ENCODE results near the gene LITAFD.
A peak's percentile ranks its signal among the peaks of the same experiment; 100 is the strongest.
"Not testable (repeated sequence)": the region's sequence is repeated elsewhere in the genome, so short reads cannot be mapped to it uniquely, and the experiment has no call there.

LITAFD gene

DNA sequence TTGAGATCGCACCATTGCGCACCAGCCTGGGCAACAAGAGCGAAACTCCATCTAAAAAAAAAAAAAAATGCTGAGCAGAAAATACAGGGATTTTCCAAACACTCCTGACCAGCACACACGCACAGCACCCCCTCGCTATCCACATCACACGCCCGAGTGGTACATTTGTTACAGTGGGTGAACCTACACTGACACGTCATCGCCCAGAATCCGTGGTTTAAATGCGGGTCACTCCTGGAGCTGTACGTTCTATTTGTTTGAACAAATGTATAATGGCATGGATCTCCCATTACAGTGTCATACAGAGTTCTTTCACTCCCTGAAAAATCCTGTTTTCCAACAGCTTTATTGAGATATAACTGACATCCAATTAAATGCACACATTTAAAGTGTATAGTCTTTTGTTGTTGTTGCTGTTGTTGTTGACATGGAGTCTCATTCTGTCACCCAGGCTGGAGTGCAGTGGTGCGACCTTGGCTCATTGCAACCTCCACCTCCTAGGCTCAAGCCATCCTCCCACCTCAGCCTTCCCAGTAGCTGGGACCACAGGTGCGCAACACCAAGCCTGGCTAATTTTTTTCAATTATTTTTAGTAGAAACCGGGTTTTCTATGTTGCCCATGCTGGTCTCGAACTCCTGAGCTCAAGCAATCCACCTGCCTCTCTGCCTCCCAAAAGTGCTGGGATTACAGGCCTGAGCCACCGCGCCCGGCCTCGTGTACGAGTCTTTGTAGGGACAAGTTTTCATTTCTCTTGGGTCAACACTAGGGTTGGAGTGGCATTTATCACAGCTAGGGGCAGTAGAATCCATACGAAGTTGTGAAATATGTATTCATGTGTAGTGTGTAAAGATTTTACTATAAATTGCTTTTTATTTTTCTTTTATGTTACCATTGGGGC lies 8.9 kb upstream of the LITAFD start:
- DNase-seq (ENCODE audit: low spot score) = no peak

DNA sequence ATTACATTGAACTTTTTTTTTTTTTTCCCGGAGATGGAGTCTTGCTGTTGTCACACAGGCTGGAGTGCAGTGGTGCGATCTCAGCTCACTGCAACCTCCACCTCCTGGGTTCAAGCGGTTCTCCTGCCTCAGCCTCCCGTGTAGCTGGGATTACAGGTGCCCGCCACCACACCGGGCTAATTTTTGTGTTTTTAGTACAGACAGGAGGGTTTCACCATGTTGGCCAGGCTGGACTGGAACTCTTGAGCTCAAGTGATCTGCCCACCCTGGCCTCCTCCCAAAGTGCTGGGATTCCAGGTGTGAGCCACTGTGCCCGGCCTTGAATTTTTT lies 8.3 kb upstream of the LITAFD start:
- DNase-seq (ENCODE audit: low spot score) = not testable (repeated sequence)

DNA sequence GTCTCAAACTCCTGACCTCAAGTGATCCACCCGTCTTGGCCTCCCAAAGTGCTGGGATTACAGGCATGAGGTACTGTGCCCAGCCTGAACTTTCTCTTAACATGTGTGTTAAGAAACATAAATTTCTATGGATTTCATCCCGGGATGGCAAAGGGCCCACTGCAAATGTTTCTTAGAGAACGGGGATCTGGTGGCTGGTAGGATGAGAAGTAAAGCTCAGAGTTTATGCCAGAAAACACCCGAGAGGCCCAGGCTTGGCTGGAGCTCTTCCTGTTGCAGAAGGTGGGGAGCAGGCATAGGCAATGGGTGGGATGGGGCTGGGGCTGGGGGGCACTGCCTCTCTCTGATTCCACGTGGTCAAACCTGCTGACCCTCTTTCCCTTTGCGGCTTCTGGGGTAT lies 7.8 kb upstream of the LITAFD start:
- peak; percentile 36 for DNase-seq (ENCODE audit: low spot score)

DNA sequence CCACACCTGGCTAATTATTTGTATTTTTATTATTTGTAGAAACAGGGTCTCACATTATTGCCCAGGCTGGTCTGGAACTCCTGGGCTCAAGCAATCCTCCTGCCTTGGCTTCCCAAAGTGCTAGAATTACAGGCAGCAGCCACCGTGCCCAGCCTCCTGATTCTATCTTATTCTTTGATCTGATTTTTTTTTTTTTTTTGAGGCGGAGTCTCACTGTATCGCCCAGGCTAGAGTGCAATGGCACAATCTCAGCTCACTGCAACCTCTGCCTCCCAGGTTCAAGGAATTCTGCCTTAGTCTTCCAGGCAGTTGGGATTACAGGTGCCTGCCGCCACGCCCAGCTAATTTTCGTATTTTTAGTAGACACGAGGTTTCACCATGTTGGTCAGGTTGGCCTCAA lies 6.8 kb upstream of the LITAFD start:
- DNase-seq (ENCODE audit: low spot score) = not testable (repeated sequence)

DNA sequence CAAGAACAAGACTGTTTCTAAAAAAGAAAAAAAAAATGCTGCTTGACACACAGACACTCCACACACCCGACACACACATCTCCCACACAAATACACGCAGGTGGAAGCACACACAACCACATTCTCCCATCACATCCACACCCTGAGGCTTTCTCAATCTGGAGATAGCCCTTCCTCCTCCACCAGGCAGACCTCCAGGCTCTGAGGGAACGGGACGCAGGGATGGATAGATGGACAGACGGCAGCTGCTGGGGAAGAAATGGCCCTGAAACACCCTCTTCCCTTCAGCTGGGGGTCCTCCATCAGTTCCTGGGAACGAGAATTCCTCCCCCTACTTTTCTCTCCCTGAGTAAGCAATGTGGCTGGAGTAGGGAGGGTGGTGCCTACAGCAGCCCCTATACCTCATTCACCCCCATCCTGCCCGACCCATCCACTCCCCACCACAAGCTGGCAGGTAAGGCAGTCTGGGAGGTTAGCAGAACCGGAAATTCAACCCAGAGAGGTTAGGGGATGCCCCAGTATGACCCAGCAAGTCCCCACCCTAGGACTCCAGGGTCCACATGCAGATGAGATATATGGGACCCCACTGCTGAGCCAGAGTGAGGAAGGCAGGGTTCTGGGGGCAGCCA lies 4.1 kb upstream of the LITAFD start:
- DNase-seq (ENCODE audit: low spot score) = no peak

DNA sequence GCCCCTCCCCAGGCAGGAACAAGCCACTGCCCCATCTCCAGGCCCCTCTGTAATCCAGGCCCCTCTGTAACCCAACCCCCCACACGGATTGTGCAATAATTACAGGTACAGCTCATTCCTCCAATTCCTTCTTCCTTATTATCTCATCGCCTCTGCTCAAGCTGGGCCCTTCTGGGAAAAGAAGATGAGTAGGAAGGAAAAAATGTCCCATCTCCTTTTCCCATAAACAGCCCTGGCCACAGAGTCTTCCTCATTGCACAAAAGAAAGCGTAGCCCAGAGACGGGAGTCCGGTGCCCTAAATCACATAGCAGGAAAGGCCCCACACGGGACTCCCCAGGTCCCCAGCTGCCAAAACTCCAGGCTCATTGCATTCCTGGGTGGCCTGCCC lies 3.6 kb upstream of the LITAFD start:
- DNase-seq (ENCODE audit: low spot score) = peak; percentile 82

DNA sequence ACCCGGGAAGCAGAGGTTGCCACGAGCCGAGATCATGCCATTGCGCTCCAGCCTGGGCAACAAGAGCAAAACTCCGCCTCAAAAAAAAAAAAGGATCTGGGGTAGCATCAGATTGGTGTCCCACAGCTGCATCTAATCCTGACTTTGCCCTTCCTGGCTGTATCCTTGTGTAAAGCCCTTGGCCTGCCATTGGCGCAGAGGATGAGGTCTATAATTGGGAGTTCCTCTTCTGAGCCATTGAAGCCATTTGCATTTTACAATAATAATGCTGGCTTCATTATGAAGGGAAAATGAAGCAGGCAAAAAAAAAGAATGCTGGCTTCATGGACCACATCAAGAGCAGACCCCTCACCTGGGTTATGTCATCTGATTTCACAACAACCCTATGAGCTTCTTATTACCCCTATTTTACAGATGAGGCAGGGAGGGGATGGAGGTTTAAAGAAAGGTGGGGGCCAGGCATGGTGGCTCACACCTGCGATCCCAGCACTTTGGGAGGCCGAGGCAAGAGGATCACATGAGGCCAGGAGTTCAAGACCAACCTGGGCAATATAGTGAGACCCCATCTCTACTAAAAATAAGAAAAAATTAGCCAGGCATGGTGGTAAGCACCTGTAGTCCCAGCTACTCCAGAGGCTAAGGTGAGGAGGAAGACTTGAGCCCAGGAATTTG lies 1.2 kb upstream of the LITAFD start:
- no peak for DNase-seq (ENCODE audit: low spot score)

DNA sequence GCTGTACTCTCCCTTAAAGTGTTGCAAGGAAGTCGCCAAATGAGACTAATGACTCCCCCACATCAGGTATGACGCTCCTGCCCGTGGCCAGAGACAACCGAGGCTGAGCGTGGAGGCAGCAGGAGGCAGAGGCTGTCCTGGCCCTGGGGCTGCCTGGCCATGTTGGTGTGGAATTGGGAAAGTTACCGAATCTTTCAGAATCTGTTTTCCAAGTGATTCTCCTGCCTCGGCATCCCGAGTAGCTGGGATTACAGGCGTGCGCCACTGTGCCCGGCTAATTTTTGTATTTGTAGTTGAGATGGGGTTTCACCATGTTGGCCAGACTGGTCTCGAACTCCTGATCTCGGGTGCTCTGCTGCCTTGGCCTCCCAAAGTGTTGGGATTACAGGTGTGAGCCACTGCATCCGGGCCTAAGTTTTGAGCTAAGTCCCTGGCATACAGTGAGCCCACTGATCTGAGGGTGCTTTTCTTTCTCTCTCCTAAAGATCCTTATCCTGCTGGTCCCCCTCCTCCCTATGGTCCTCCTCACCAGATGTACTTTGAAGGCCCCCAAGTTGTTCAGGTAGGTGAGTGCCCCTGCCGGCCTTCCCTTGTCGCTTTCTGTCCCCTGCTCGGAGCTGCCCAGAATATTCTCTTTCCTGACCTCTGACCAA lies 700 bp downstream of the LITAFD start:
- DNase-seq (ENCODE audit: low spot score) = no peak

DNA sequence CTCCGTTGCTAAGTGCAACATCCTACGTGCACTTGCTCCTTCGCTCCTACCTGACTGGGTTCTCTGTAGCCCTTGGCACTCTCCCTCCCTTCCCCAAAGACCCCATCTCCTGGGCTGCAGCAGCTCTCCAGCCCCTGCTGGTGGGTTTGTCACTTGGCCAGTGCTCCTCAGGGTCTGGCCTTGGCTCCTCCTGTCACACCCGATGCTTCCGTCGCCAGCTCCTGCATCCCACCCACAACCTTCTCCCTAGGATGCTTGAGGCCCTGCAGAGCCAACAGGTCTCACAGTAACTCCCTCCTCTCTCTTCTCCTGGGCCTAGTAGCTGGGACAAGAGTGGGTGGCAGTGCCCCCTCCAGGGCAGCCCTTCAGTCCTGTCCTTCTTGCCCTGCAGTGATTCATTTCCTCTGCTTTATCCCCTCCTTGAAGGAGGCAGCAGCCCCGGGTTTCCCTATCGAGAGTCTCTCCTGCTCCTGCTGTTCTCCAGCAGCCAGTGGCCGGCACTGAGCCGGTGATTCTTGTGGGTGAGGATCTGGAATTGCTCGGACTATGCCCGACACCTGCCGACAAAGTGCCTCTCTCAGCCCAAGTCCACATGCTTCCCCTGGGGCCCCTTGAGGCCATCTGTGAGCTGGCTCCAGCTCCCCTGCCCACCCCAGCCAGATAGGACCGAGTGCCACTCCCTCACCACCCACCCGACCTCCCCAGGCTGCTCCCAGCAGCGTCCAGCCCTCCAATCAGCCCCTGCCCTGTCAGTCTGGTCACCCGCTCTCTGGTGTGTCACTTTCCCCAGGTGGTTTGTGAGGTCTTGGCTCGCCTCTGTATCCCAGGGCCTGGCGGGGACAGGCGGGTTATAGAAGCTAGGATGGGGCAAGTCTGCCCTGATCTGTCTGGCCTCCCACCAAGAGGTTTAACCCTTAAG lies 3.8 kb downstream of the LITAFD start:
- peak; percentile 48 for DNase-seq (ENCODE audit: low spot score)

DNA sequence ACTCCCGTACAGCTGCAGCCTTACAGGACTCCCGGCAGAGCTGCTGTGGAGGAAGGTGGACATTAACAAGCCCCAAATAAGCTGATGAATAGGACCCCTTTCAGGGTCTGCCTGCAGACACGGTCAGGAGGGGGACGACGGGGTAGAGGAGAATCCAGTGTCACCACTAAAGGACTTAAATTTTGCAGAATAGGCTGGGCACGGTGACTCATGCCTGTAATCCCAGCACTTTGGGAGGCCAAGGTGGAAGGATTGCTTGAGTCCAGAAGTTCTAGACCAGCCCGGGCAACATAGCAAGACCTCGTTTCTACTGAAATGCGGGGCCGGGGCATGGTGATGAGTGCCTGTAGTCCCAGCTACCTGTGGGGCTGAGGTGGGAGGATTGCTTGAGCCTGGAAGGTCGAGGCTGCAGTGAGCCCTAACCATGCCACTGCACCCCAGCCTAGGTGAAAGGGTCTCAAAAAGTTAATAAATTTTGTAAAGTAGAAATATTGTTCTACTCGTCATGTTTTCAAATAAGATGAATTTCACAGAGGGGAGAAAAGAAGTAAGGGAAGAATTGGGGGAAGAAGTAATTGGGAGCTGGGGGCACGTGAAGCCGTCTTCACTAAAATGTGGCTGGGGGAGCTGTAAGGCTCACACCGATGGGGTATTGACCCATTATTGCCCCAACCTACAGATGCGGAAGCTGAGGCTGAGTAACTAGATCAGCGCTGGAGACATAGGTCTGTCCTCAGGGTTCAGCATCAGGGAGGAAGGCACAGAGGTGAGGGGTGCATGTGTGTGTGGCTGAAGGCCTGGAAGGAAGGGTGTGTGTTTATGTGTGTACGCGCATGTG lies 4.7 kb downstream of the LITAFD start:
- DNase-seq (ENCODE audit: low spot score) = no peak

DNA sequence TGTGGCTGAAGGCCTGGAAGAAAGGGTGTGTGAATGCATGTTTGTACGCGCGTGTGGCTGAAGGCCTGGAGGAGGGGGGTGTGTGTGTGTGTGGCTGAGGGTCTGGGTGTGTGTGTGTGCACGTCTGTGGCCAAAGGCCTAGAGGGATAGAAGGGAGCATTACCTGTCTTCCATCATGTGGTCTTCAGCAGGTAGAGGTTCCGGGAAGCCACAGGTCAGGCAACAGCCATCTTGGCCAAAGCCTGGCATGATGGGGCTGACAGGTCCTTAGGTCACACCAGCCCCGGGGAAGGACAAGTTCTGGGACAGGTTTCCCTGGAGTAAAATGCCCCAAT lies 5.2 kb downstream of the LITAFD start:
- DNase-seq (ENCODE audit: low spot score) = no peak

DNA sequence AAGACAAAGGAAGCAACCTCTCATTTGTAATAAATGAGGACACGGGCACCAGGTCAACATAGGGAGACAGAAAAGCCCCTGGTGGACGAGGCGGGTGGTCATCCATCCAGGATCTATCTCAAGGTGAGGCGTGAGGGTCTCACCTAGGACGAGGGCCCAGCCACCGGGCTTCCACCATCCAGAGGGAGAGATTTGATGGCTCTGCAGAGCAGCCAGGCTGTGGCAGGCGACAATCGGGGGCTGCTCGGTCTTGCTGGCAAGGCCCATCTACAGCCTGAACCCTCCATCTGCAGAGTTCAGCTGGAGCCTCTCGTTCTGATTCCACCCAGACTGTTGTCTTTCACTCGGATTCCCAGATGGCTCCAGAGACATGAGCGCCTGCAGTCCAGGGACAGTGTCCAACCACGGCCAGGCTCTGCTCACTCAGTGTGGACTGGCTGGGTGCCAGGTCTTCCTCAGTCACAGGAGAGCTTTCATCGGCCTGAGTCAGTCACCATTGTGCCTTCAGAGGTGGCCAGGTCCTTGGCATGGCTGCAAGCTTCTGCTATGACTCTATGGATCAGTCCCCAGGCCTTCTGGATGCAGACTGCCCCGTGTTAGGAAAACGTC lies 5.9 kb downstream of the LITAFD start:
- DNase-seq (ENCODE audit: low spot score) = peak; percentile 74

DNA sequence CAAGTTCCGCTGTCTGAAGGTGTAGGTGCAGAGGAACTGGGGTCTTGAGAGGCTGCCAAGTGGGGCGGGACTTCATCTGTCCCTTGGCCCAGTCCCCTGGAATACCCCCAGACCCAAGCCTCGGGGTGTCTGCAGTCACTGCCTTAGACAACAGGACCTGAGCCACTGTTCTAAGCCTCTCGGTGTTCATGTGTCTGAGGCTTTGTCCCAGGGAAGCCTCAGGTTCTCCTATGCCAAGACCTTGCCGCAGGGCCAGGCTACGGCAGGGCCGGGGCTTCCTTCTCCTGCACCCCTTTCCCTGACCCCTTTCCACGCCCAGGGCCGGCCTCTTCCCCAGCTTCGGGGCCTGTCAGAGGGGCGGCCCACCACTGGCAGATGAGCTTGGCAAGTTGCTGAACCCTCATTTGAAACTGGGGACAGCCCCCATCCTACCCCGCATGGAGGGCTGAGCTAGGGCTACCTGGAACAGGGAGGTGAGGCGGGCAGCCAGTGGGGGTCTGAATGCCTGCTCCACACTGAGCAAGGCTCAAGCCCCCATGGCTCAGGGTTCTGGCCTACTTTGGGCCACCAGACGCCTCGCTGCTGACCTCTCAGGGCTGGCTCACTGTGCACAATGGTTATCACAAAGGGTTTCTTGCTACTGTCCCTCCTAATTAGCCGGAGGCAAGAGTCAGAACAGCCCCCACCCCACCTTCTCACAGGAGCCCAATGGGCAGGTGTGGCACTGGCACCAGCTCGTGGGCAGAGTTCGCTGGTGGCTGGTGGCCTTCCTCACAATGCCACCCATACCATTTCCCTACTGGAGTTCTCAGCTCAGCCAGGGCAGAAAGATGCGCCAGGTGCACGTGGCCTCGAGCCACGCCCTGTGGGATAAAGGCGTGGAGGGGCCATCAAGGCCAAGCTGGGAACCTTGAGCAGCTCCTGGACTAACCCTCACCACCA lies 7.1 kb downstream of the LITAFD start:
- DNase-seq (ENCODE audit: low spot score) = no peak

DNA sequence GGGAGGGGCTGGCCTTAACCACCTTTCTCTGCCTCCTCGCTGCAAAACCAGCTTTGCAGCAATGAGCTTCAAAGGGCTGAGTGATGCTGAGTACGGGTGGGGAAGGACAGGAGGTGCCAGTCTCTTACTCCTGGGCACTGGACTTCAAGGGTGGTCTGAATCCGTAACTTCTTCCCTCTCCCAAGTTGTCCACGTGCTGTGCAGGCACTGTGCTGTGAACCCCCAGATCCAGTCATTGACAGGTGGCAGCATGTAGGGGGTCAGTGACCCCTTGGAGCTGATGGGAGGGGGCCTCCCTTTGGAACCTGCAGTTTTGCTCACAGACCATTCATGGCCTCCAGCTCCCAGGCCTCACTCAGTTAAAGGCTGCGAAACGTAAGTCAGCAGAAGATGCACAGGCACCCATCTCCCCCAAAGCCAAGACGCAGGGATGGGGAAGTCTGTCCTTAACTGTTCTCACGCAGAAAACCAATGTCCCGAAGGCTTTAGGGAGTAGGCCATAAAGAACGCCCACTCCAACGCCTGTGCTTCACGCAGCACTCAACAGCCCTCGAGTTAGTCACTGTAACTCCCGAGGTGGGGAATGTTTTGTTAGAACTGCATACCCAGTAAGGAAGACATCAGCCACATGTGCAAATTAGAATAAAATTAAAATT lies 7.9 kb downstream of the LITAFD start:
- DNase-seq (ENCODE audit: low spot score) = no peak

DNA sequence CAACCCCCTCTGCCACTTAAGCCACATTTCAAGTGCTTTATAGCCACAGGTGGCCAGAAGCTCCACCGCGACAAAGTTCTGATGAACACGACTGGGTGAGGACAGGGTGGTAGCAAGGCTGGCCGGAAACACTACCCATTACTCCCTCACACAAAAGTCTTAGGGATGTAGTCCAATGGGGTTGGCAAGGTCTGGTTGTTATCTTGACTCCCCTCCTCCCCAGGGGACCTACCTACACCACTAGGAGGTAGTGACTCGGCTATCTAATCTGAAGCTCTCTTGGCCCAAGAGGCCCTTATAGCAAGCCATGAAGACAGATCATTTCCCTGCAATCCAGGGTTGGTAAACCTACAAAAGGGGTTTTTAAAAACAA lies 8.4 kb downstream of the LITAFD start:
- DNase-seq (ENCODE audit: low spot score) = no peak

DNA sequence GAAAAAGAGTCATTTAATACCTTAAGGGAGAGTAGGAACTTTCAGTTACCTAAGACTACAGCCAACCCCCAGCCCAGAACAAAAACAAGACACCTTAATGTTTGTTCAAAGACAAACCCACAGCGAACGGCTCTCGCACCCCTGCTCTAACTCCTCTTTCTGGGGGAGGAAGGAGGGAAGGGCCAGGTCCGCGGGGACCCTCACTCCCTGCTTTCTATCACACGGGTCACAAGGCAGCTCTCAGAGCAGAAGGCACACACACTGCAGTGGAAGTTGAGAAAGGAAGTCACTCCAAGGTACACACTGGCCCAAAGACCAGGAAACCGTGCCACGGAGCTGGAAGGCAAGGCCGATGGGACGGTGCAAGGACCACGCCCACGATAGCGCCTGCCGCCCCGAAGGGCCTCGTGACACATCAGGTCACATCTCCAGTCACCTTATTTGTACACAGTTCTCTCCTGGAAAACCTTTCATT lies 10.0 kb downstream of the LITAFD start:
- DNase-seq (ENCODE audit: low spot score) = no peak

DNA sequence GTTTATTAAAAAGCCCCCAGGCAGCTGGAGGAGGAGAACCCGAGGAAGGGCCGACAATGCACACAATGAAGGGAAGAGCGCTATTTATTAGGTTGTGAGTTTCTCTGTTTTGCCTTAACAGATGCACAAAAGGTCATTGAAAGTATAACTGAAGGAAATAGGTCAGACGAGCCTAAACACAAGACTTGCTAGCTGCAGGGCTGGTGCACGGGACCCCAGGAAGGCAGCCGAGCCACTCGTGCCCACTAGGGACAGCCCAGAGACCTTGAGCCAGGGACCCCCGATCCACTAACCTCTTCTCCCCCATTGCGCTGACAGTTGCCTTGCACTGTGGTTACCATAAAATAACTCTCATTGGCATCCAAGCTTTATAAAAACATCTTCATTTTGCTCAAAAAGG lies 11.3 kb downstream of the LITAFD start:
- DNase-seq (ENCODE audit: low spot score) = no peak

DNA sequence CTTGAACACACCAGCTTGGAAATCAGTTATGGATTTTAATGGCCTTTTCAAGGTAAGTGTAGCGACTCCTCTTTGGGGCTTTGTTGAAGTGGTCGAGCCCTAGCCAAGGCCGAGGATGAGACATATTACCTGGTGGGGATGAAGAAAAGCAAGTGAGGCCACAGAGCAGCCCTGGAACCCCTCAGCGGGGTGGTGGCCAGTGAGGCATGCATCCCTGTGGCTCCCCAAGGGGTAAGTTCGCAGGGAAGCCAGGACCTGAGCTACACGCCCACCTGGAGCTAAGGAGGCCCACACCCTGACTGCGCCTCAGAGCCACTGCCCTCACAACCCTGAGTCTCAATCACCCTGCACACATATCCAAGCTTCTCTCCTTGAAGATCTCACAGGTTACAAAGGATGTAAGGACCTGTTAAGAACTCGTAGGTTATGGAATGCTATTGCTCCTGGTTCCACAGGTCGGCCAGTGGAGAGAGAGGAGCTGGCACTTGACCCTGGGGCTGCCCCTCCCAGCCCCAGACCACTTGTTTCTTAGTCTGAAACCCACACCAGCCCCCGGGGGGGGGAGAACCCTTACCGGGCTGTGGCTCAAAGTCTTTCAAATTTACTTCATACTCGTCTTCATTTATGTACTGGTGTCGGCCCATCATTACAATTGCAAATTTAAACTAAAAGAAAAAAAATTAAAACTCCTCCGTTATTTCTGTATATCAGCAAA lies 12.0 kb downstream of the LITAFD start:
- no peak for DNase-seq (ENCODE audit: low spot score)
